Cardiac fibroblast (primary cell): Measurements from ENCODE around the gene GPX6.

ENCODE experiments used
- DNase-seq, 2 donors: peaks; one replicate each; pipeline versions ENCODE4 v3.0.0 to v3.0.0-alpha.2; 2010; ENCODE audit warnings: low read depth in 2 of 2
- H3K4me3 ChIP-seq, 2 donors: replicated peaks in 1 of 2; 1 replicate in 1 of 2; 2 replicates in 1 of 2; pipeline ENCODE4 v1.5.1; 2011; ENCODE audit warnings: low read depth in 2 of 2, low read length in 2 of 2, mild to moderate bottlenecking in 2 of 2, moderate library complexity in 1 of 2
- TF ChIP-seq, protein P1 (sequence below): IDR thresholded peaks from one replicate; pipeline ENCODE4 v1.5.1; 2011; ENCODE audit warnings: low read depth, mild to moderate bottlenecking, low read length, inconsistent platforms

GPX6 gene

DNA sequence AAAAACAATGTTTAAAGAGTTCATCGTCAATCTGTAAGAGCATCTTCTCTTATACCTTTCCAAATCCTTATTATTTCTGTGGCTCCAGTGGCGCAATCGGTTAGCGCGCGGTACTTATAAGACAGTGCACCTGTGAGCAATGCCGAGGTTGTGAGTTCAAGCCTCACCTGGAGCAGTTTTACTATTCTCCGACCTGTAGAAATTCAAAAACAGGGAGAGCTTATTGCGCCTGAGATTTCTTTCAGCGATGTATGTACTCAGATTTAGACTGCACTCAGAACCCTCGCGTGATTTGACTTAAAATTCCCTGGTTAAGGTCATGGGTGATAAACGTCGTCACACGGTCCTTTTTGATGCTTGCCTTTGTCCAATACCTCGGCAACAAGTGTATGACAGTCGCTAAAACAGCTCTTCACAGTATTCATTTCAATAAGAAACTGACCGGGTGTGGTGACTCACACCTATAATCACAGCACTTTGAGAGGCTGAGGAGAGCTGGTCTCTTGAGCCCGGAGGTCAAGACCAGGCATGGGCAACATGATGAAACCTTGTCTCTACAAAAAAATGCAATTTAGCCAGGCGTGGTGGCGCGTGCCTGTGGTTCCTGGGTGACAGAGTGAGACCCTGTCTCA is 22.0 kb upstream of the GPX6 start:
- TF ChIP-seq, protein P1, sequence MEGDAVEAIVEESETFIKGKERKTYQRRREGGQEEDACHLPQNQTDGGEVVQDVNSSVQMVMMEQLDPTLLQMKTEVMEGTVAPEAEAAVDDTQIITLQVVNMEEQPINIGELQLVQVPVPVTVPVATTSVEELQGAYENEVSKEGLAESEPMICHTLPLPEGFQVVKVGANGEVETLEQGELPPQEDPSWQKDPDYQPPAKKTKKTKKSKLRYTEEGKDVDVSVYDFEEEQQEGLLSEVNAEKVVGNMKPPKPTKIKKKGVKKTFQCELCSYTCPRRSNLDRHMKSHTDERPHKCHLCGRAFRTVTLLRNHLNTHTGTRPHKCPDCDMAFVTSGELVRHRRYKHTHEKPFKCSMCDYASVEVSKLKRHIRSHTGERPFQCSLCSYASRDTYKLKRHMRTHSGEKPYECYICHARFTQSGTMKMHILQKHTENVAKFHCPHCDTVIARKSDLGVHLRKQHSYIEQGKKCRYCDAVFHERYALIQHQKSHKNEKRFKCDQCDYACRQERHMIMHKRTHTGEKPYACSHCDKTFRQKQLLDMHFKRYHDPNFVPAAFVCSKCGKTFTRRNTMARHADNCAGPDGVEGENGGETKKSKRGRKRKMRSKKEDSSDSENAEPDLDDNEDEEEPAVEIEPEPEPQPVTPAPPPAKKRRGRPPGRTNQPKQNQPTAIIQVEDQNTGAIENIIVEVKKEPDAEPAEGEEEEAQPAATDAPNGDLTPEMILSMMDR = no peak
- no peak overlapping the region for H3K4me3 ChIP-seq
- DNase-seq = peak in 1 of 2 donors; percentile 55

DNA sequence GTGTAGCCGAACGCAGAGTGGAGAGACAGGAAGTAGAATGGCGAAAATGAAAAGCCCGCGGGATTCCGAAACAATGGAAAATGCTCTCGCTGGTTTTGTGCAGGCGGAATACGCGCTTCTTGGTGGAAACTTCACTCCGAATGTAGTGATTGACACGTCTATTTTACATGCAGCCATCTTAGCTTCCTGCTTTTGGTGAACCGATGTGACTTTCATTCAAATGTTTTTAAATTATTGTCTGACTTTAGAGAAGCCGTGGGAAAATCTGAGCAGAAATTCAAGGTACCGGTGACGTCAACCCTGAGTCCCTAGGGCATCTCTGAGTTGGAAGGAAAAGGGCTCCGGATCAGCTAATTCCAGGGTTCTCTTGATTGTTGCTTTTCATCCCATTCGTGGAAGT is 21.5 kb upstream of the GPX6 start:
- DNase-seq = peak; percentile 12 to 37
- TF ChIP-seq, protein P1 = no peak
- no peak overlapping the region for H3K4me3 ChIP-seq

DNA sequence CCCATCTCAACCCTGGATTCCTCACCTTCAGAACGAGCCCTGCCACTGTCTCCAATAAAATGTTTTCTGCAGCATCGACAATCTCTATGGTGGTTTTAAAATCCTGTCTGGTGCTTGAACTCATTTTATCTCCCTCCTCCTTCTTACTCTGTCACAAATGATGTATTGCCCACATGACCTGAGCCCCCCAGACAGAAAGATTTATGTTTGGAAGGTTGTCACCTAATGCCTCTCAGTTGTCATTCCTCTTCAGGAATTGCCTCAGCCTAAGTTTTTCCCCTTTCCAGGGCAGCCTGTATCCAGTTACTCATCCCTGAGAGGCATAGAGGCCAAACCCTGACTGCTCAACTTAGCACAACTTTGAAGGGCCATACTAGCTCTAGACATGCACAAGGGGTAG is 19.3 kb upstream of the GPX6 start:
- no peak for DNase-seq
- TF ChIP-seq, protein P1 = no peak
- no peak overlapping the region for H3K4me3 ChIP-seq

DNA sequence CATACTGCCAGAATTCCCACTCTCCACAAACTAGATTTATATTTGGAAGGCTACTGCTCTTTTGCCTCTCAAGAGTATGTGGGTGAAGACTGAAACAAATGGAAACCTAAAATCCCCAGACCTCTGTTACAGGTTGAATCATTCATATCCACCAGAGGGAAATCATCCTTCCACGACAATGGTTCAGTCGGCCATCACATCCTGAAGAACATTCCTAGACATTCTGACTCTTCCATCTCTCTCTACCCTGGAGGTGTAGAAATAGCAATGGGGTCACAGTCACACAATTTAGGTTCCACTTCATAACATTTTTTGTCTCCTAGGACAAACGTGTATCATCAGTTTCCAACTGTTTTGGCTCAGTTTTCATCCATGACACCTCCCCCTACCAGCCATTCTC is 18.7 kb upstream of the GPX6 start:
- no peak for DNase-seq
- TF ChIP-seq, protein P1 = no peak
- H3K4me3 ChIP-seq = no peak overlapping the region

DNA sequence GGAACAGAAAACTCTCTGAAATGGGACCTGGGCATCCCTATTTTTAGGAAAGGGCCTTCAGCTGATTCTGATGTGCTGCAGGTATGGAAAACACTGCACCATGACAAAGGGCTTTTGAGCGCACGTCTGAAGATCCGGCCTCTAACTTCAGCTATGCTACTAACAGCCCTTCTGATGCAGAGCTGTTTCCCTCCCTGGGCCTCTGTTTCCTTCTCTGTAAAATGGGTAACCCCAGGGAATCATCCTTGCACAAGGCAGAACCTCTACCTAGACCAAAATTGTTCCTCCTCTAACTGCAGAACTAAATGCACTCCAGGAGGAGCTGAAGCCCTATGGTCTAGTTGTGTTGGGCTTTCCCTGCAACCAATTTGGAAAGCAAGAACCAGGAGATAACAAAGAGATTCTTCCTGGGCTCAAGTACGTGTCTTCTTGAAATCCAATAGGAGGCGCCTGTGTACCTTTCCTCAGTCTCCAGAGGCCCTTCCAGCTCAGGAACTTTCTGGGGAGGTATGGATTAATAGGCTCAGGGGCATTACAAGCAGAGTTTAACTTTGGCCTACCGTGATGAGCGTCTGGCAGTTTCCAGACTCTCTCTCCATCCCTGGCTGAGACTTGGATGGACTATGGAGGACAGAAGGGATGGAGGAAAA is 16.0 kb upstream of the GPX6 start:
- TF ChIP-seq, protein P1 = no peak
- DNase-seq = no peak

DNA sequence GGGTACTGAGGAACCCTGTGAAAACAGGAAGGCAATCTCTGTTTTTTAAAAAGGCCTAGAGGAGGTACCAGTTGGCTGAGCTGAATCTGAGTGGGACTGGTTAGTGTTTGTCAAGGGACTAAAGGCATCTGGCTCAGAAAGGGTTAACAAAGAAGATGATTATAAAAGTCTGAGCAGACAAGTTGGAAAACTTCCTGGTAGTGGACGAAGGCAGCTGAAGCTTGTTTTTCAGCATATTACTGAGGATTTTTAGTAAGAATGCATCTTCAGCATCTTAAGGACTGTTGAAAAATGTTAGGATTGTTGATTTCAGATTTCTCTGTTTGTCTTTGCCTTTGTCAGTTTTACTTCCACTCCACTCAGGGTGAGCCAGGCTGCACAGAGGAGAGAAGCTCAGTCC is 15.2 kb upstream of the GPX6 start:
- no peak overlapping the region for H3K4me3 ChIP-seq
- TF ChIP-seq, protein P1 = no peak
- DNase-seq = no peak

More for the DNA sequence above, 16.0 kb upstream of the GPX6 start:
- H3K4me3 ChIP-seq = no peak overlapping the region

DNA sequence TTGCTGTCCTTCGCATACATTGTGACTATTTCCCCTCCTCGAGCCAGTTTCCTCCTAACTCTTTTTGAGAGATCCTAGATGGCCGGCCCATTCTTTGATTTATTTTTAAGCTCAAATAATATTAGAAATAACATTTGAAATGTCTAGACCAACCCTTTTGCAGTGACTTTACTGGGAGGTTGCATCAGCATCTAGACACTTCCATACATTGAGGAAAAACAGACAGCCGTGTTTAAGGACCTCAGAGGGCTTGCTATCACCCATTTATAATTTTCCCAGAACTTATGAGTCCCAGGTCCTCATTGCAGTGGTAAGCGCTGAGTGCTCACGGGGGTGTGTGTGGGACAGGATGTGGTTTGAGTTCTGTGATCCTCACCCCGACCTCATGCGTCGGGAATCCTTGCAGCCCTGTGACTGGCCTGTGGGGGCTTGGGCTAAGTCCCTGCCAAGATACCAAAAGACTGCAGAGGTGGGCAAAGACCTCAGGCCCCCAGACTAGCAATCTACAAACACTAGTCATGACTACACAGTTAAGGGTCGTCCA is 10.0 kb upstream of the GPX6 start, which contains the start of gene GPX5:
GPX5 (plus strand) TSS at position 386 of the 544 bp plus-strand sequence; CDS start at position 519, 133 bp downstream.
- DNase-seq = no peak
- no peak within 1 kb of the TSS for H3K4me3 ChIP-seq

More for the DNA sequence above, 10.0 kb upstream of the GPX6 start, which contains the start of gene GPX5:
- TF ChIP-seq, protein P1 = no peak
